ENCODE measurements around the gene SPATA31C1.
"Not testable (repeated sequence)": the region's sequence is repeated elsewhere in the genome, so short reads cannot be mapped to it uniquely, and the experiment has no call there.

The SPATA31C1 gene

DNA sequence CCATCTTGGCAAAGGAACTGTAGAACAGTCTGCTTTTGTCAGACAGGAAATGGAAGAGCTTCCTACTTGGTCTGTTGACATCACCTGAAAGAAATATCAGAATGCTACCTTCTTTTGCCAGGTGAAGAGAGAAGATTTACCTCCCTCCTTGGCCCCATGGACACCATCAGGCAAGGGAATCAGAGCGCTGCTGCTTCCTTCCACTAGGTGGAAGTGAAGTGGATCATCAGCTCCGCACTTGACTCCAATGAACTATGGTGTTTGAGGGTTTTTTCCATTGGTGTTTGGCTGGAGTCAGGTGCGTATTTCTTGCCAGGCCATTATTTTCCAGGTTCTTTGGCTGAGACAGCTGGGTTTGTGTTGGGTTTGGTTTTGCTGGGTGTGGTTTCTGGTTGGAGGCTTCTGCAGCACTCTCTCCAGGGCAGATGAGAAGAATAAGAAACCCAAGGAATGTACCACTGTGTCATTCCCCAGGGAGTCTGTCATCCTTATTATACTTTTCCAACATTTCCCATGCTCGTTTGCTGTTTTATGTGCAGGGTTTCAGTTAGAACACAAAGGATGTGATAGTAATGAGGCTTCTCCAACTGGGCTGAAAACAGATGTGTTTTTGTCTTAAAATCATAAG is 22.6 kb upstream of the SPATA31C1 start:
- no peak overlapping the region for H3K27ac Mint-ChIP-seq
- DNase-seq = no peak
- H3K36me3 Mint-ChIP-seq (ENCODE audit: low read depth) = no peaks in the 10 kb centered on the region
- TF ChIP-seq, protein P1, sequence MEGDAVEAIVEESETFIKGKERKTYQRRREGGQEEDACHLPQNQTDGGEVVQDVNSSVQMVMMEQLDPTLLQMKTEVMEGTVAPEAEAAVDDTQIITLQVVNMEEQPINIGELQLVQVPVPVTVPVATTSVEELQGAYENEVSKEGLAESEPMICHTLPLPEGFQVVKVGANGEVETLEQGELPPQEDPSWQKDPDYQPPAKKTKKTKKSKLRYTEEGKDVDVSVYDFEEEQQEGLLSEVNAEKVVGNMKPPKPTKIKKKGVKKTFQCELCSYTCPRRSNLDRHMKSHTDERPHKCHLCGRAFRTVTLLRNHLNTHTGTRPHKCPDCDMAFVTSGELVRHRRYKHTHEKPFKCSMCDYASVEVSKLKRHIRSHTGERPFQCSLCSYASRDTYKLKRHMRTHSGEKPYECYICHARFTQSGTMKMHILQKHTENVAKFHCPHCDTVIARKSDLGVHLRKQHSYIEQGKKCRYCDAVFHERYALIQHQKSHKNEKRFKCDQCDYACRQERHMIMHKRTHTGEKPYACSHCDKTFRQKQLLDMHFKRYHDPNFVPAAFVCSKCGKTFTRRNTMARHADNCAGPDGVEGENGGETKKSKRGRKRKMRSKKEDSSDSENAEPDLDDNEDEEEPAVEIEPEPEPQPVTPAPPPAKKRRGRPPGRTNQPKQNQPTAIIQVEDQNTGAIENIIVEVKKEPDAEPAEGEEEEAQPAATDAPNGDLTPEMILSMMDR (IDR thresholded peaks at IDR 0.05) = no peak
- H3K4me1 Mint-ChIP-seq = no peaks in the 10 kb centered on the region
- H3K9me3 Mint-ChIP-seq = peaks cover 19% of the 10 kb centered on the region
- no peak overlapping the region for H3K4me3 Mint-ChIP-seq
- peaks cover 5% of the 10 kb centered on the region for H3K27me3 Mint-ChIP-seq (ENCODE audit: low read depth, poor library complexity)

DNA sequence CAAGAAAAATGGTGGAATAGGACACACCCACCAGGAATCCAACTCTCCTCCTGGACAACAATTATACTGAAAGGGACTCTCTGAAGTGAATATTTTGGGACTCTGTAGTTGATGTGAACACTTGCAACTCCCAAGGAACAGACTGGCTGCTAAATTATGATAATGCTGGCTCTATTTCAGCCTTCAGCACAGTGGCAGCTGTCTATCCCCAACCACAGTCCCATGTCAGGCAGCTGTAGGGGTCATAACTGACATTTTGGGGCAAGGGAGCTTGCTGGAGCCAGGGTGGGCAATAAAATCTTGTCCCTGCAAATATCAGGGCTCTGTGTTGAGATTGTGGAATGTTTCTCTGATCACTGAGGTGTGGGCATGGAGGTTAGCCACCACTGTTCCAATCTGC is 20.9 kb upstream of the SPATA31C1 start:
- no peaks in the 10 kb centered on the region for H3K36me3 Mint-ChIP-seq (ENCODE audit: low read depth)
- no peak for DNase-seq
- peaks cover 5% of the 10 kb centered on the region for H3K27me3 Mint-ChIP-seq (ENCODE audit: low read depth, poor library complexity)
- no peaks in the 10 kb centered on the region for H3K4me1 Mint-ChIP-seq
- TF ChIP-seq, protein P1 (IDR thresholded peaks at IDR 0.05) = no peak
- no peak overlapping the region for H3K27ac Mint-ChIP-seq
- peaks cover 30% of the 10 kb centered on the region for H3K9me3 Mint-ChIP-seq
- H3K4me3 Mint-ChIP-seq = no peak overlapping the region

GRCh38 chr9:87898151-87898550 is 19.6 kb upstream of the SPATA31C1 start:
- Mint-ChIP-seq H3K9me3 (peaks cover 41% of the 10 kb centered on the region), H3K36me3 (ENCODE audit: low read depth) (no peaks in the 10 kb centered on the region), H3K4me3 (no peak overlapping the region), H3K4me1 (no peaks in the 10 kb centered on the region), H3K27ac (no peak overlapping the region), H3K27me3 (ENCODE audit: low read depth, poor library complexity) (peaks cover 5% of the 10 kb centered on the region)
- TF ChIP-seq, protein P1 (IDR thresholded peaks at IDR 0.05) = no peak
- DNase-seq = no peak

DNA sequence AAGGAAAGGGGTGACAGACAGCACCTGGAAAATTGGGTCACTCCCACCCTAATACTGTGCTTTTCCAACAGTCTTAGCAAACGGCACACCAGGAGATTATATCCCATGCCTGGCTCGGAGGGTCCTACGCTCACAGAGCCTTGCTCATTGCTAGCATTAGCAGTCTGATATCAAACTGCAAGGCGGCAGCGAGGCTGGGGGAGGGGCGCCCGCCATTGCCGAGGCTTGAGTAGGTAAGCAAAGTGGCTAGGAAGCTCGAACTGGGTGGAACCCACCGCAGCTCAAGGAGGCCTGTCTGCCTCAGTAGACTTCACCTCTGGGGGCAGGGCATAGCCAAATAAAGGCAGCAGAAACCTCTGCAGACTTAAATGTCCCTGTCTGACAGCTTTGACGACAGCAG is 15.4 kb upstream of the SPATA31C1 start:
- H3K36me3 Mint-ChIP-seq (ENCODE audit: low read depth); DNase-seq; H3K4me3 Mint-ChIP-seq; H3K27ac Mint-ChIP-seq; H3K4me1 Mint-ChIP-seq; H3K27me3 Mint-ChIP-seq (ENCODE audit: low read depth, poor library complexity): not testable (repeated sequence)
- peaks cover 65% of the 10 kb centered on the region for H3K9me3 Mint-ChIP-seq

DNA sequence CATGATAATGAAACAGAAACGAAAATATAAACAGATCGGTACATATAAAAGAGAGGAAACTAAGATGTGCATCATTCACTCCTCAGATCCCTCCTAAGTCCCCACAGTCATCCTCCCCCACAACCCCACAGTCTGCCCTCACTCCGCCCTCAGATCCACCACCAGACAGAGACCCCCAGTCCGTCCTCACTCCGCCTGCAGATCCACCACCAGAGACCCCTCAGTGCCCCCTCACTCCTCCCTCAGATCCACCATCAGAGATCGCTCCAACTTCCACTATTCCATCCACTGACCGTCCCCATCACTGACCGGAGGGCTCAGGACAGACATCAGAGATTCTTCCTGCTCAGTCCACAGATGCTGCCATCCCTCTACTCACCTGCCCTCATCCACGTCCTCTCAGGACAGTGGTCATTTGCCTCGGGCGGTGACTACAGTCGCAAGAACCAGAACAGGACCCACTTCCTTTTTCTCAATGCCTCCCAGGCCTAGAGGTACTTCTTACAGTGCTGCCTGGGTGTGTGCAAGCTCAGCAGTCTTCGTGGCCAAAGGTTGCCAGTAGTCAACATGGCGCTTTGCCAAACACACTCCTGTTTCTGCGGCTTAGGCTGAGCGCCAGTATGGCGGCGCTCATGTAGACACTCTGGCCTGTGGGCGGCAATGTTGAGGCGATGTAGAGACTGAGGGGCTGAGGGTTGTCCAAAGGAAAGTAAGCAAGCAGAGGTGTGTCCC is 8.3 kb upstream of the SPATA31C1 start:
- no peak for DNase-seq
- H3K27me3 Mint-ChIP-seq (ENCODE audit: low read depth, poor library complexity) = peaks cover 9% of the 10 kb centered on the region
- peaks cover 22% of the 10 kb centered on the region for H3K9me3 Mint-ChIP-seq
- H3K36me3 Mint-ChIP-seq (ENCODE audit: low read depth) = no peaks in the 10 kb centered on the region
- H3K4me3 Mint-ChIP-seq = no peak overlapping the region
- no peaks in the 10 kb centered on the region for H3K4me1 Mint-ChIP-seq
- no peak overlapping the region for H3K27ac Mint-ChIP-seq
- TF ChIP-seq, protein P1 (IDR thresholded peaks at IDR 0.05) = no peak

GRCh38 chr9:87910821-87911220 is 6.9 kb upstream of the SPATA31C1 start:
- Mint-ChIP-seq H3K9me3 (peaks cover 11% of the 10 kb centered on the region), H3K27ac (no peak overlapping the region), H3K27me3 (ENCODE audit: low read depth, poor library complexity) (peaks cover 9% of the 10 kb centered on the region), H3K4me1 (no peaks in the 10 kb centered on the region), H3K36me3 (ENCODE audit: low read depth) (no peaks in the 10 kb centered on the region), H3K4me3 (no peak overlapping the region)
- DNase-seq = no peak
- TF ChIP-seq, protein P1 (IDR thresholded peaks at IDR 0.05) = no peak

DNA sequence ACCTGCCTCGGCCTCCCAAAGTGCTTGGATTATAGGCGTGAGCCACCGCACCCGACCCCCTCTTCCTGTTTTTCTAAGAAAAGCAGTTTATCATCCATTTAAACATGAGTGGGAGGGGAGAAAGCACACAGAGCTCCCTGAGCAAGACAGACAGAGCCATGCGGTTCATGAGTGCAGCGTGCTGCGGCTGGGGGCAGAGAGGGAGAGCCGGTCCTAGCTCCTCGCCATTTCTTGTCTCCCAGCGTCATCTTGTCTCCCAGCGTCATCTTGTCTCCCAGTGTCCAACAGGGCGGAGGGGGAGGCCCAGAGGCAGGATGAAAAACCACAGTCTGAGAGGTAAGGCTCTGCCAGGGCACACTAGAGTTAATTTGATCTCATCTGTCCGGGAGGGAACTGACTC is 1.3 kb downstream of the SPATA31C1 start:
- H3K4me3 Mint-ChIP-seq; H3K4me1 Mint-ChIP-seq; H3K9me3 Mint-ChIP-seq; DNase-seq; H3K27ac Mint-ChIP-seq; H3K36me3 Mint-ChIP-seq (ENCODE audit: low read depth); H3K27me3 Mint-ChIP-seq (ENCODE audit: low read depth, poor library complexity): not testable (repeated sequence)

DNA sequence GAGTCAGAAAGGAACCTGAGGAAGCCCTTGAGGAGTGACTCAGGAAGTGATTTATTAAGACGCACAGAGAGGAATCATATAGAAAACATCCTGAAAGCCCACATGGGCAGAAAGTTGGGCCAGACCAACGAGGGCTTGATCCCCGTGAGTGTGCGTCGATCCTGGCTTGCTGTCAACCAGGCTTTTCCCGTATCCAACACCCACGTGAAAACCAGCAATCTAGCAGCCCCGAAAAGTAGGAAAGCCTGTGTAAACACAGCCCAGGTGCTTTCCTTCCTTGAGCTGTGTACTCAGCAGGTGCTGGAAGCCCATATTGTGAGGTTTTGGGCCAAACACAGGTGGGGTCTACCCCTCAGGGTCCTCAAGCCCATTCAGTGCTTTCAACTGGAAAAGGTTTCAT is 3.8 kb downstream of the SPATA31C1 start:
- H3K9me3 Mint-ChIP-seq; DNase-seq; H3K27ac Mint-ChIP-seq; H3K4me3 Mint-ChIP-seq; H3K4me1 Mint-ChIP-seq; H3K27me3 Mint-ChIP-seq (ENCODE audit: low read depth, poor library complexity); H3K36me3 Mint-ChIP-seq (ENCODE audit: low read depth): not testable (repeated sequence)

- not testable (repeated sequence) for H3K9me3 Mint-ChIP-seq; H3K27me3 Mint-ChIP-seq (ENCODE audit: low read depth, poor library complexity); DNase-seq; H3K36me3 Mint-ChIP-seq (ENCODE audit: low read depth); H3K4me3 Mint-ChIP-seq; H3K27ac Mint-ChIP-seq; H3K4me1 Mint-ChIP-seq
These were observed 5.2 kb downstream of the SPATA31C1 start for GRCh38 chr9:87923012-87923411.

Data from nephron progenitor cell (in vitro differentiated cells).